Tibial nerve (tissue), 4 donors: Measurements from ENCODE around the gene C16orf74. TPM values are rescaled to one million over a fixed set of nuclear protein-coding genes. Genes with fewer than 3 reads are reported as not detected.

Experiments
- DNase-seq, 2 donors: peaks; one replicate each; pipeline ENCODE4 v3.0.0-alpha.2; 2019; ENCODE audit warnings: low spot score in 2 of 2
- H3K27ac ChIP-seq, 4 donors: fragments of 200-600 bp; sonication (generic) in 3 of 4; one replicate each; pipeline ENCODE4 v1.5.1; 2017 to 2019; ENCODE audit warnings: mild to moderate bottlenecking in 1 of 4
- H3K27me3 ChIP-seq, 2 donors: fragments of 200-600 bp; sonication (generic) in 1 of 2; one replicate each; pipeline versions ENCODE4 v1.5.1 to v1.6.0; 2017 to 2019
- H3K36me3 ChIP-seq, 3 donors: fragments of 200-600 bp; sonication (generic); one replicate each; pipeline ENCODE4 v1.5.1; 2018 to 2019
- H3K4me1 ChIP-seq, 4 donors: fragments of 200-600 bp; sonication (generic) in 3 of 4; one replicate each; pipeline ENCODE4 v1.5.1; 2017 to 2019
- H3K4me3 ChIP-seq, 4 donors: fragments of 200-600 bp; sonication (generic) in 3 of 4; one replicate each; pipeline ENCODE4 v1.5.1; 2017 to 2019; ENCODE audit warnings: mild to moderate bottlenecking in 1 of 4, moderate library complexity in 1 of 4
- H3K9me3 ChIP-seq, 4 donors: fragments of 200-600 bp; sonication (generic) in 3 of 4; one replicate each; pipeline ENCODE4 v1.5.1; 2017 to 2019
- CTCF ChIP-seq, 5 experiments: fragments of 200-600 bp in 3 of 5; fragments of 450-650 bp in 2 of 5; sonication (generic) in 3 of 5; IDR thresholded peaks; one replicate each; pipeline ENCODE4 v1.5.1; 2016 to 2019; ENCODE audit warnings: antibody characterized with exemption in 5 of 5, mild to moderate bottlenecking in 3 of 5, moderate library complexity in 2 of 5
- EP300 ChIP-seq, 2 donors: sonication (generic); formaldehyde crosslinking; IDR thresholded peaks; one replicate each; pipeline ENCODE4 v1.6.1; 2017; ENCODE audit warnings: antibody characterized with exemption in 2 of 2, mild to moderate bottlenecking in 1 of 2
- POLR2A ChIP-seq, 2 donors: fragments of 450-650 bp; IDR thresholded peaks; one replicate each; pipeline ENCODE4 v1.6.1; 2017; ENCODE audit warnings: antibody characterized with exemption in 2 of 2, mild to moderate bottlenecking in 2 of 2, moderate library complexity in 2 of 2
- WGBS, 2 donors: methylation state at CpG; one replicate each; pipeline ENCODE4 v1.1.5; 2018; 5-methylcytosine and 5-hydroxymethylcytosine counted together
- total RNA-seq, 4 donors: library from RNA; depleted of rRNA; stranded (reverse); fragments of >200 nt; gene quantifications; one replicate each; pipeline ENCODE4 v1.1.0, GENCODE V29; 2016

The C16orf74 gene
- total RNA-seq, 4 donors from 2014 or later: 1.5 to 2.5 TPM; not detected in 2

DNA sequence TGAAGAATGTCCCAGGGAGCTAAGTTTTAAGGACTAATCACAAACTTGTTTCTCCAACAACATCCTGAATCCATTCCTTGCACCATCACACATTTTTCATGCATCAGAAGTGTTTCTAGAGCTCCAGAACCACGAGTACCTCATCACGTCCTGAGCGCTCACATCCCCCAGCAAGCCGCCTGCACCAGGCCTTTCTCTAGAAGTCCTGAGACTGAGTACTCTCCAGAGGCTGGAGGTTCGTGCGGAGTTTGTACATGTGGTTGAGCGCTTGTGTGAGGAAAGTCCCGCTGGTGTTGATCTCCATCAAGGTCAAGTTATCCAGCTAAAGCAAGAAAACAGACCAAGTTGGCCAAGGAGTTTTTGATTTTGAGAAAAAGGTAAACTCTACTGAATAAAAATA lies 72.9 kb downstream of the C16orf74 start:
- Histone ChIP-seq H3K9me3 (no peaks in the 10 kb centered on the region), H3K4me3 (no peak overlapping the region), H3K36me3 (peaks cover 0 to 50% (median 0%) of the 10 kb centered on the region in 3 donors), H3K4me1 (peaks cover 0 to 12% (median 4%) of the 10 kb centered on the region in 4 donors), H3K27me3 (no peaks in the 10 kb centered on the region), H3K27ac (no peak overlapping the region)
- TF ChIP-seq POLR2A (IDR thresholded peaks at IDR 0.05): no peak
- no peak for TF ChIP-seq CTCF (IDR thresholded peaks at IDR 0.05)
- no peak for TF ChIP-seq EP300 (IDR thresholded peaks at IDR 0.05)
- no peak for DNase-seq
- 72 to 77% methylated on average over 8 of the region's 8 CpGs for WGBS, 2 donors

DNA sequence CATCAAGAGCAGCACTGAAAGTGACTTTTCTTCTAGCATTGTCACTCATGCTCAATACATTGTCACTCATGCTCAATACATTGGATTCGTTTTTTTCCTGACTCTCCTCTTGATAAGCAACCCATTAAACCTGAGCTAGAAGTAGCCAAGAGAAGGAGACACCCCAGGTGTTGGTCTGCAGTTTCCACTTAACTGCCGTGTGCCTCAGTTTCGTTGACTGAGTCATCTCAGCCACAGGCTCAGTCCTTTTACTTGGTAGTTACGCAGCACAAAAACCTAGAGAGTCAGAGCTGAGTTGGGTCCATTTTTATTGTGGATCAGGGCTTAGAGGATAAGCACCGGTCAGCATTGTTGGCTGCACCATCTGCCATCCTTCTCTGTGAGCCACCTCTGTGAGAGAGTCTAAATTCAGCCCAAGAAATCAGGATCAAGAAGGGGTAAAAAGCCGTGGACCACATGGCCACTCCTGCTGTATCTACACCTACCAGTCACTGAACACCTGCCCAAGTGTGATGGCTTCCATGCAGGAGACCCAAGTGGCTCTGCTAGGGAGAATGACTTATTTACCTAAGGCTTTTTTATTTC lies 73.4 kb downstream of the C16orf74 start:
- TF ChIP-seq EP300 (IDR thresholded peaks at IDR 0.05): no peak
- TF ChIP-seq POLR2A (IDR thresholded peaks at IDR 0.05): no peak
- no peak for TF ChIP-seq CTCF (IDR thresholded peaks at IDR 0.05)
- Histone ChIP-seq H3K27me3 (no peaks in the 10 kb centered on the region), H3K36me3 (peaks cover 0 to 54% (median 0%) of the 10 kb centered on the region in 3 donors), H3K4me3 (no peak overlapping the region), H3K4me1 (peaks cover 0 to 12% (median 4%) of the 10 kb centered on the region in 4 donors), H3K9me3 (no peaks in the 10 kb centered on the region), H3K27ac (no peak overlapping the region)
- DNase-seq: no peak
- WGBS, 2 donors: 87 to 90% methylated on average over 6 of the region's 6 CpGs

DNA sequence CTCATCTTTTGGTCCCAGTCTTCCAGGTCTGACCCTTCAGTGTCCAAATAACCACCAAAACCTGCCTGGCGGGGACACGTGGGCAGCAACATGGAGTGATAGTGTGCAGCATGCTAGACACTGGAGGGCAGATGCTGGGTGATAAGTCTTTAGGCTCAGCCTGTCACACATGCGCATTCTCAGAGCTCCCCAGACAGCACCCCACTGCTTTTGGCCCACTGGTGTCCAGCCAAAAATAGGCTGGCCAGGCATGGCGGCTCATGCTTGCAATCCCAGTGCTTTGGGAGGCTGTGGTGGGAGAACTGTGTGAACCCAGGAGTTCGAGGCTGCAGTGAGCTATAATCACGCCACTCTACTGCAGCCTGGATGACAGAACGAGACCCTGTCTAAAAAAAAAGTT lies 74.4 kb downstream of the C16orf74 start:
- TF ChIP-seq CTCF (IDR thresholded peaks at IDR 0.05) (no peak), EP300 (IDR thresholded peaks at IDR 0.05) (no peak), POLR2A (IDR thresholded peaks at IDR 0.05) (no peak)
- Histone ChIP-seq H3K4me1 (peaks cover 0 to 12% (median 4%) of the 10 kb centered on the region in 4 donors), H3K4me3 (no peak overlapping the region), H3K36me3 (peaks cover 0 to 65% (median 5%) of the 10 kb centered on the region in 3 donors), H3K27ac (no peak overlapping the region), H3K27me3 (no peaks in the 10 kb centered on the region), H3K9me3 (no peaks in the 10 kb centered on the region)
- WGBS, 2 donors: 91 to 96% methylated on average over 7 of the region's 7 CpGs
- no peak for DNase-seq

DNA sequence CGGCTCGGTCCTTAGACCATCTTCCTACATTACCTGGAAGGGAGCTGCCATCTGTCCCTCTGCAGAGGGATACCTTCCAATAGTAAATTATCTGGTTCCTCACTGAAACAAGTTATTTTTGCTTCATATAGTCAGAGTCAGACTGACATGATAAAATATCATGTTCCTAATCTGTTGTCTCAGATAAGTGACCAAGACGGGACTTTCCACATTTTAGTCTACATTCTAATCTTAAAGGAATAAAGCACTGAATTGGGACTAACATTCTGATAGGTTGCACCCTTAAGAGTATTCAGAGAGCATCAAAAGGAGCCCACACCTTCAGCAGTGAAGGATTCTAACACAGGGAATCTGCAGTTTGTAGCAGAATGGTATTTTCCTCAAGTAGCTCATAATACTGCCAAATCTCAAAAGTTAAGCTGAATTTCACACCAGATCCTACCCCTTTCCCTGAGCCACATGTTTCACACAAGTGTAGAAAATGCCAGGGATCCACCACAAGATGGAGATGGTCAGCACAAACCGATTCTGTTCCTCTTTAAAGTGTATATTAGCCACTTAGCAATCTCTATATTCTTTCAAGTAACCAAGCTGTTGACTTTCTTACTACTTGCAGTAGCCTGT lies 75.5 kb downstream of the C16orf74 start:
- TF ChIP-seq CTCF (IDR thresholded peaks at IDR 0.05) (peak in 1 of 5 experiments; percentile 6), POLR2A (IDR thresholded peaks at IDR 0.05) (no peak)
- Histone ChIP-seq H3K4me3 (no peak overlapping the region), H3K4me1 (peaks cover 0 to 12% (median 4%) of the 10 kb centered on the region in 4 donors), H3K27me3 (no peaks in the 10 kb centered on the region), H3K9me3 (no peaks in the 10 kb centered on the region), H3K36me3 (peaks cover 0 to 74% (median 6%) of the 10 kb centered on the region in 3 donors), H3K27ac (no peak overlapping the region)
- DNase-seq: no peak
- WGBS, 2 donors: 61 to 62% methylated on average over 4 of the region's 4 CpGs

DNA sequence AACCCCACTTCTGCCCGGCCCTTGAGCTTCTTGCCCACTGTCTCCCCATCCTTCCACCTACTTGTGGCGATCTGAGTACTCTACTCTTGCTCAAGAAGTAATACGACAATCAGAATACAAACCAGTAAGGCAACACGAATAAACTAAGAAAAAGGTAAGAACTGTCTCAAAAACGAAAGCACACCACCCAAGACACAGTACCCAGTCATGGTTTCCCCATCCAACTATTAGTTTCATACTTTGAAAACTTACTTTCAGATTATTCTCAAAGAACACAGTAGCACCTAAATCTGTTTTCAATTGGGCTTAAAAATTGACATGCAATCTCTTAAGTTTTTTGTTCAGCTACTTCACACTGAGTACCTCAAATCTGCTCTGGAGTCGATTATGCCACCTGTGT lies 76.1 kb downstream of the C16orf74 start:
- Histone ChIP-seq H3K27ac (peak overlapping the region in 1 of 4 donors; percentile 27), H3K27me3 (no peaks in the 10 kb centered on the region), H3K4me1 (peaks cover 0 to 12% (median 4%) of the 10 kb centered on the region in 4 donors), H3K36me3 (peaks cover 0 to 78% (median 8%) of the 10 kb centered on the region in 3 donors), H3K4me3 (no peak overlapping the region), H3K9me3 (no peaks in the 10 kb centered on the region)
- WGBS, 2 donors: 90 to 94% methylated on average over 6 of the region's 6 CpGs
- DNase-seq: no peak
- TF ChIP-seq EP300 (IDR thresholded peaks at IDR 0.05) (no peak), POLR2A (IDR thresholded peaks at IDR 0.05) (no peak), CTCF (IDR thresholded peaks at IDR 0.05) (no peak)
